Measurements from ENCODE around the gene SLC44A3. TPM values are rescaled to one million over a fixed set of nuclear protein-coding genes. Genes with fewer than 3 reads are reported as not detected.

SLC44A3 gene
- polyA plus RNA-seq, 1 donor from 2014 or later = not detected

GRCh38 chr1:94884507-94884906 lies 64.3 kb downstream of the SLC44A3 start:
- no peak overlapping the region for H3K4me3 ChIP-seq (ENCODE audit: low read length)
- H3K9me3 ChIP-seq (ENCODE audit: low read length) = no peaks in the 10 kb centered on the region
- no peaks in the 10 kb centered on the region for H3K36me3 ChIP-seq (ENCODE audit: insufficient read depth, low read length)
- H3F3A ChIP-seq (ENCODE audit: insufficient read depth, low read length, poor library complexity, severe bottlenecking) = no peaks in the 10 kb centered on the region
- no peaks in the 10 kb centered on the region for H3K27me3 ChIP-seq (ENCODE audit: insufficient read depth, low read depth, low read length)
- no peak overlapping the region for H3K27ac ChIP-seq (ENCODE audit: low read length)
- no peaks in the 10 kb centered on the region for H3K79me2 ChIP-seq (replicated peaks; ENCODE audit: insufficient read depth, low read length)
- TF ChIP-seq RAD21 (conservative IDR thresholded peaks at IDR 0.05) (no peak), MXI1 (conservative IDR thresholded peaks at IDR 0.05; ENCODE audit: poor library complexity, severe bottlenecking) (no peak), POLR2AphosphoS5 (IDR thresholded peaks at IDR 0.05) (no peak), EP300 (conservative IDR thresholded peaks at IDR 0.05; ENCODE audit: poor library complexity, severe bottlenecking) (no peak), CTCF (IDR thresholded peaks at IDR 0.05; ENCODE audit: poor library complexity, severe bottlenecking) (no peak), TAF1 (IDR thresholded peaks at IDR 0.05; ENCODE audit: low read depth) (no peak), REST (IDR thresholded peaks at IDR 0.05; ENCODE audit: borderline replicate concordance) (no peak), SMC3 (conservative IDR thresholded peaks at IDR 0.05; ENCODE audit: poor library complexity) (no peak), EZH2 (IDR thresholded peaks at IDR 0.05; ENCODE audit: borderline replicate concordance, insufficient read depth, low read length, poor library complexity, severe bottlenecking) (no peak)
- no peaks in the 10 kb centered on the region for H4K20me1 ChIP-seq (ENCODE audit: insufficient read depth)
- H3K9ac ChIP-seq (ENCODE audit: low read length) = no peak overlapping the region
- no peak overlapping the region for H3K4me2 ChIP-seq (ENCODE audit: low read length)
- H2AFZ ChIP-seq (ENCODE audit: low read depth, low read length) = no peak overlapping the region
- no peaks in the 10 kb centered on the region for H3K9me2 ChIP-seq (ENCODE audit: insufficient read depth, low read length)

GRCh38 chr1:94886361-94886760 lies 66.2 kb downstream of the SLC44A3 start:
- H3K4me2 ChIP-seq (ENCODE audit: low read length) = no peak overlapping the region
- H3K4me3 ChIP-seq (ENCODE audit: low read length) = no peak overlapping the region
- no peak overlapping the region for H2AFZ ChIP-seq (ENCODE audit: low read depth, low read length)
- peaks cover 3% of the 10 kb centered on the region for H3K36me3 ChIP-seq (ENCODE audit: insufficient read depth, low read length)
- no peaks in the 10 kb centered on the region for H3F3A ChIP-seq (ENCODE audit: insufficient read depth, low read length, poor library complexity, severe bottlenecking)
- no peak overlapping the region for H3K27ac ChIP-seq (ENCODE audit: low read length)
- H3K9me3 ChIP-seq (ENCODE audit: low read length) = no peaks in the 10 kb centered on the region
- no peaks in the 10 kb centered on the region for H3K9me2 ChIP-seq (ENCODE audit: insufficient read depth, low read length)
- no peaks in the 10 kb centered on the region for H3K79me2 ChIP-seq (replicated peaks; ENCODE audit: insufficient read depth, low read length)
- no peak for TF ChIP-seq TAF1 (IDR thresholded peaks at IDR 0.05; ENCODE audit: low read depth)
- TF ChIP-seq EZH2 (IDR thresholded peaks at IDR 0.05; ENCODE audit: borderline replicate concordance, insufficient read depth, low read length, poor library complexity, severe bottlenecking) = no peak
- TF ChIP-seq CTCF (IDR thresholded peaks at IDR 0.05; ENCODE audit: poor library complexity, severe bottlenecking) = no peak
- no peak for TF ChIP-seq POLR2AphosphoS5 (IDR thresholded peaks at IDR 0.05)
- TF ChIP-seq EP300 (conservative IDR thresholded peaks at IDR 0.05; ENCODE audit: poor library complexity, severe bottlenecking) = no peak
- H4K20me1 ChIP-seq (ENCODE audit: insufficient read depth) = no peaks in the 10 kb centered on the region
- H3K27me3 ChIP-seq (ENCODE audit: insufficient read depth, low read depth, low read length) = no peaks in the 10 kb centered on the region
- no peak overlapping the region for H3K9ac ChIP-seq (ENCODE audit: low read length)
